GM19023 (cell line): ENCODE data around the gene FAM20B.
A peak's percentile ranks its signal among the peaks of the same experiment; 100 is the strongest.

Experiments used
- ATAC-seq: cut with Tn5 transposase; IDR thresholded peaks from one replicate; pipeline ENCODE4 v1.9.1; 2021; ENCODE audit warnings: mild to moderate bottlenecking, moderate library complexity; ENCODE audit not compliant: unreplicated experiment

The FAM20B gene

GRCh38 chr1:179047636-179047997 is 21.9 kb downstream of the FAM20B start:
- no peak for ATAC-seq

GRCh38 chr1:179048339-179049124 is 22.8 kb downstream of the FAM20B start:
- ATAC-seq, result no peak

GRCh38 chr1:179052776-179053175 is 27.1 kb downstream of the FAM20B start:
- ATAC-seq, result no peak

GRCh38 chr1:179053486-179053885 is 27.8 kb downstream of the FAM20B start:
- no peak for ATAC-seq

GRCh38 chr1:179055937-179056336 is 30.2 kb downstream of the FAM20B start:
- no peak for ATAC-seq

GRCh38 chr1:179058487-179059483 is 33.1 kb downstream of the FAM20B start:
- ATAC-seq, result no peak

- ATAC-seq, result no peak
Measured at GRCh38 chr1:179061360-179062282, 35.9 kb downstream of the FAM20B start.

- no peak for ATAC-seq
Measured at GRCh38 chr1:179066471-179066870, 40.8 kb downstream of the FAM20B start.

GRCh38 chr1:179077396-179077795 is 51.7 kb downstream of the FAM20B start:
- no peak for ATAC-seq

GRCh38 chr1:179079113-179079761 is 53.5 kb downstream of the FAM20B start:
- no peak for ATAC-seq

- no peak for ATAC-seq
Measured at GRCh38 chr1:179080866-179081686, 55.4 kb downstream of the FAM20B start.

- peak; percentile 87 for ATAC-seq
Measured at GRCh38 chr1:179081687-179082332, 56.1 kb downstream of the FAM20B start, which contains the start of gene TOR3A. Gene TOR3A (plus strand): TSS chr1:179082070. CDS start chr1:179082129, 59 bp downstream.

- peak; percentile 11 for ATAC-seq
Measured at GRCh38 chr1:179082333-179082998, 56.8 kb downstream of the FAM20B start.

- ATAC-seq, result no peak
Measured at GRCh38 chr1:179082999-179083335, 57.3 kb downstream of the FAM20B start.

- ATAC-seq, result no peak
Measured at GRCh38 chr1:179083533-179083932, 57.8 kb downstream of the FAM20B start.

GRCh38 chr1:179087665-179088064 is 62.0 kb downstream of the FAM20B start:
- ATAC-seq, result no peak

GRCh38 chr1:179089827-179090482 is 64.3 kb downstream of the FAM20B start:
- no peak for ATAC-seq

GRCh38 chr1:179090522-179090921 is 64.8 kb downstream of the FAM20B start:
- no peak for ATAC-seq
